GM19438 (cell line): ENCODE measurements around the gene ABHD2.
A peak's percentile ranks its signal among the peaks of the same experiment; 100 is the strongest.
"Not testable (repeated sequence)": the region's sequence is repeated elsewhere in the genome, so short reads cannot be mapped to it uniquely, and the experiment has no call there.

Experiments used
- ATAC-seq: cut with Tn5 transposase; IDR thresholded peaks from one replicate; pipeline ENCODE4 v1.9.1; 2021; ENCODE audit warnings: low read depth; ENCODE audit not compliant: unreplicated experiment

The ABHD2 gene

GRCh38 chr15:89074402-89075012, 13.7 kb upstream of the ABHD2 start:
- no peak for ATAC-seq

DNA sequence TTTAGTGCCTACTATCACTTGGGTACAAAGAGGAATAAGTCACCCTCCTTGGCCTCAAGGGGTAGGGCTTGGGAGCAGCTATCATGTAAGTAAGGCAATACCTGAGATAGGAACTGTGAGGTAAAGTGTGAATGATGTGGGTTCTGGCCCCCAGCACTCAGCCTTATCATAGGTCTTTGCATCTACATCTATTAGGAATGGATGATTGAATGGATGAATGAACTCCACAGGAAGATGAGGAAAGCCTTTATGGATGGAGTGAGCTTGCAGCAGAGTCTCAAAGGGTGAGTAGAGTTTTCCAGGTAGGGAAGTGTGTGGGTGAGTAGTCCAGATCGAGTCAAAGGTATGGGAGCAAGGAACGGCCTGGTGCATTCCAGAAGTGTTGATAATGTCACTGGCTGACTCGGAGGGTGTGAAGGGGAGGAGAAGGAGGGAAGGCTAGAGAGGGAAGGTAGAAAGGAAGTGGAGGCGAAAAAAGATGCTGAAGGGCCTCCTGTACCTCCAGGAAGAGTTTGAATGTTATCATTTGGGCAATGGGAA, 13.1 kb upstream of the ABHD2 start:
- ATAC-seq: no peak

- no peak for ATAC-seq
These were observed 12.4 kb upstream of the ABHD2 start for GRCh38 chr15:89075846-89076245.

DNA sequence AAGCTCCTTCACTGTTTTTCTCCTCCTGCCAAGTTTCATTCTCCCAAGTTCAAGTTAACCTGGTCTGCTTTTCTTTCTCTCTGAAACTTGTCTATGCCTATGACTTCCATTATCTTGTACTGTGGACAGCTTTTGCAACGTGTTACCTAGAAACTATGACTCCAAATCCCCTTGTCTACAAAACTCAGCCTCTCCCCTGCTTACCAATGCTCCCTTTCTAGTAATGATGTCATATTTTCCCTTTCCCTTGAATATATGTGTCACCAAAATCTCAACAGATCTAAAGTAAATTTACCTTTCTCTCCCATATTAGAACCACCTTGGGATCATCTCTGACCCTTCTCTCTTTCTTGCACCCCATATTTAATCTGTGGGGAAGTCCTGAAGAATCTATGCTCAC, 10.5 kb upstream of the ABHD2 start:
- ATAC-seq: no peak

DNA sequence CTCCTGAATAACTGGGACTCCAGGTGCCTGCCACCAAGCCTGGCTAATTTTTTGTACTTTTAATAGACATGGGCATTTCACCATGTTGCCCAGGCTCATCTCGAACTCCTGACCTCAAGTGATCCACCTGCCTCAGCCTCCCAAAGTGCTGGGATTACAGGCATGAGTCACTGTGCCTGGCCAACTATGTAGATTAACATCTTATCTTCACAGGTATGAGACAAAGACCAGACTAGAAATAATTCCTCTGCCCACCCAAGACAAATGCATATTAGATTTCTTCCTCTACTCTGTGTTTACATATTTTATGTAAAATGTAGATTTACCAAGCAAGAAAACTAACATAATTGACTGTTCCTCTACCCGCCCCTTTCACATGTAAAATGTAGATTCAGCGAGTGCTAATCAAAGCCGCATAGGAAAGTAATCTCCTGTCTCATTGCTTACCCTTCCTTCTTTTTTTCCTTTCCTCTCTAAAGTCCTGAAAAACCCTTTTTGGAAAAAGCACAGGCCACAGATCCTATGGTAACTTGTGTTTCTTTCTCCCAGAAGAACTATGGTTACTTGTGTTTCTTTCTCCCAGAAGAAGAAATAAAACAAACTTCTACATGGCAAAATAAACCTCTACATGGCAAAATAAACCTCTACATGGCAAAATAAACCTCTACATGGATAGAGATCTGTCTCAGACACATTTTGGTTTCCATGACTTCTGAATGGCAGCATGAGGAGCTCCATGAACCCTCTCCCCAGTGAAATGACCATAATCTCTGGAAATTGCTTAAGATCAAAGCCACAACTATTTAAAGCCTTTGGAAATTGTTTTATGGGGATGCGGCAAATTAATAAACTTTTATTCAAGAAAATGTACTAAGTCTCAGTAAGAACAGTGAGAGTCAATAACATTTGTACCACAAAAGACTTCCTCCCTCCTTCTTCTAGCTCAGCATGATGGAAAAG, 9.1 kb upstream of the ABHD2 start:
- ATAC-seq: no peak

GRCh38 chr15:89081878-89082277, 6.4 kb upstream of the ABHD2 start:
- ATAC-seq: no peak

GRCh38 chr15:89083246-89083645, 5.0 kb upstream of the ABHD2 start:
- ATAC-seq: no peak

DNA sequence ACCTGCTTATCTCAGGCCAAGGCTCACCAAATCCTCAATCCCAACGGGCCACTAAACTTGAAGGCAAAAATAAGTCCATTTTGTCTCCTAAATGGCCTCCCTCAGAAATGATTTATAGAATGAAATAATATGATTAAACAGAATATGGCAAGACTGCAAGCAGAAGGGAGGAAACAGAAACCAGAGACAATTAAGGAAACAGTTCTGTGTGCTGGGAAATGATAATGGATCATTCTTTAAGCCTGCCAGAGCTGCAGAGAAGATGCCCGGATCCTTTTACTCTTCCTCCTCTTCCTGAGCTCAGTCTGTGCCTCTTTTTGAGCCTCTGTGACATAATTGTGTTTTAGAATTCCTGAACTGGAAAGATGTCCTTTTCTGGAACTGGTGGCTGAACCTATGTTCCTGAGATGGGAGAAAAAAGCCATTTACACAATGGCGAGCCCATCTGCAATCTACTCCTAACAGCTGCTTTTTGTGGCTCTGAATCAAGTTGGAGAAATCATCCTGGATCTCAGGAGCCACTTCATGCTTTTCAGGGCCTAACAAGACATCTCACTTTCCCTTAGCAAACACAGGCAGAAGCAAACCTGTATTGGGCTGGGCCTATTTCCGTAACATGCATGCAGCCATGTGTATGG, 2.8 kb upstream of the ABHD2 start:
- ATAC-seq: no peak

- ATAC-seq: not testable (repeated sequence)
These were observed 2.3 kb upstream of the ABHD2 start for GRCh38 chr15:89085933-89086332.

DNA sequence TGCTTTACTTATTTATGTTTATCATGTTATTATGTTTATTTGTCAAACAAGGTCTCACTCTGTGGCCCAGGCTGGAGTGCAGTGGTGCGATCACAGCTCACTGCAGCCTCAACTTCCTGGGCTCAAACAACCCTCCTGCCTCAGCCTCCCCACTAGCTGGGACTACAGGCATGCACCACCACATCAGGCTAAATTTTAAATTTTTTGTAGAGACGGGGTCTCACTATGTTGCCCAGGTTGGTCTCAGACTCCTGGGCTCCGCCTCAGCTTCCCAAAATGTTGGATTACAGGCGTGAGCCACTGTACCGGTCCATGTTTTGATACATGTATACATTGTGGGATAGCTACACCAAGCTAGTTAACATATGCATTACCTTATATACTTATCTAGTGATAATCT, 1.9 kb upstream of the ABHD2 start:
- ATAC-seq: not testable (repeated sequence)

GRCh38 chr15:89087161-89087829, 961 bp upstream of the ABHD2 start:
- no peak for ATAC-seq

DNA sequence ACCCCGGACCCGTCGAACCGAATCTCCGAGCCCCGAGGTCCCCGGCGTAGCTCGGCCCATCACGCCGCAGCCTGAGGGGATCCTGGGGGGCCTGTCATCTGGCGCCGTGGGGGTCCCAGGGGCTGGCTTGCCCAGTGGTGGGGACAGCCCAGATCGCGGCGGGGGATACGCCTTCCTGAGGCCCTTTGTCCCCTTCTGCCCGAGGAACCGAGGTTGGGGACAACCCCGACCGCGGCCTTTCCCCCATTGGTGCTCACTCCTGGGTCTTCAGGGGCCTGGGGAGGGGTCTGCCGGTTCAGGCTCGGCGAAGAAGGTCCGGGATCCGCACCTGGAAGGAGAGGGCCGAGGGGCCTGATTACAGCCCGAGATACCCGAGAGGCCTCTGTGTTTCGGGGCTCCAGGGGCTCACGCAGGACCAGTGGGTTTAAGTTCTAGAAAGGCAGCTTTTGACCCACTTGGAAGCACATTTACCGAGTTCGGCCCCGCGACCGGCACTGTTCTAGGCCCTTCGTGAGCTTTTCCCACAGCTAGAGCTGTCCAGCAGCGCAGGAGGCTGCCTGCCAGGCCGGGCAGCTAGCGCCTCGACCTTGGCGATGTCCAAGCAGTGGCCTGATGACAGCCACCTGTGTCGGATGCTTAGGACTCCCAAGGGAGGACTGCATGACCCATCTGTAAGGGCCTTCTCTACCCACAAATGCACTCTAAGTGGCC, 504 bp downstream of the ABHD2 start:
- peak; percentile 1 for ATAC-seq

- ATAC-seq: no peak
These were observed 1.3 kb downstream of the ABHD2 start for GRCh38 chr15:89089316-89090230.

GRCh38 chr15:89090791-89091626, 2.8 kb downstream of the ABHD2 start:
- no peak for ATAC-seq

- ATAC-seq: no peak
These were observed 3.5 kb downstream of the ABHD2 start for GRCh38 chr15:89091627-89092220.

DNA sequence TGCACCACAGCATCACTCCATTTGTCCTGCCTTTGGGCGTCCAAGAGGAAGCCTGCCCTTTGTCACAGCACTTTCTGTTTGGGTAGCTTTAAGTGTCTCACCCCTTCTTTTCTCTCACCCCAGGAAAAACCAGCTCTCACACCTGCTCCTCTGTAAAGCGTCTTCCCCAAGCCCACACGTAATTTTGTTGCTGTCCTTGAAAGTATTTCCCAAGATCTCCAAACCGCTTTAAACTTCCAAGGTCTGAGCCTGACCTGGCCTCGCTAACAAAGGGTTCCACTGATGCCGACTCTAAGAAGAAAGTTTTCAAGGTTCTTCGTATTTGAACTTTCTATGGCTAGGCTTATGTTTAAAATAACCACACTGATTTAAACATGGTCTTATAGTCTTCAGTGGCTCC, 5.3 kb downstream of the ABHD2 start:
- no peak for ATAC-seq

- ATAC-seq: no peak
These were observed 6.8 kb downstream of the ABHD2 start for GRCh38 chr15:89095073-89095472.

DNA sequence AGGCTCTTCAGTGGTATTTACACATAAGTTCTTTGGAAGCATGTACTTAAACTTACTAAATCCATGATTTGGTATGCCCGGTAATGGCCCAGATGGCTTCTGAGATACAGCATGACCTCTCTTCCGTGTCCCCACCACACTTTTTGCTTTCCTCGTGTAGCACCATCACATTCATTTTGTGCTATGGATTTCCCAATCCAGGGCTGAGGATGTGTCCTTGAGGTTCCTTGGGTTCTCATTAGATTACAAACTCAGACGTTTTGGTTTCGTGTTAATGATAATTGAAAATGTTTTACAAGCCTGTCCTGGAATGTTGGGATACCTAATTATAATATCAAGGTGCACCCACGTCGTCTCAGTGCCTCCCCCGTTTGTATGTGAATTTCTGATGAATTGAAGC, 7.3 kb downstream of the ABHD2 start:
- no peak for ATAC-seq
